ENCODE results near the gene TMED7. TPM values are rescaled to one million over a fixed set of nuclear protein-coding genes. Genes with fewer than 3 reads are reported as not detected.

TMED7 gene
- total RNA-seq = 250 and 283 TPM in 2 replicates

DNA sequence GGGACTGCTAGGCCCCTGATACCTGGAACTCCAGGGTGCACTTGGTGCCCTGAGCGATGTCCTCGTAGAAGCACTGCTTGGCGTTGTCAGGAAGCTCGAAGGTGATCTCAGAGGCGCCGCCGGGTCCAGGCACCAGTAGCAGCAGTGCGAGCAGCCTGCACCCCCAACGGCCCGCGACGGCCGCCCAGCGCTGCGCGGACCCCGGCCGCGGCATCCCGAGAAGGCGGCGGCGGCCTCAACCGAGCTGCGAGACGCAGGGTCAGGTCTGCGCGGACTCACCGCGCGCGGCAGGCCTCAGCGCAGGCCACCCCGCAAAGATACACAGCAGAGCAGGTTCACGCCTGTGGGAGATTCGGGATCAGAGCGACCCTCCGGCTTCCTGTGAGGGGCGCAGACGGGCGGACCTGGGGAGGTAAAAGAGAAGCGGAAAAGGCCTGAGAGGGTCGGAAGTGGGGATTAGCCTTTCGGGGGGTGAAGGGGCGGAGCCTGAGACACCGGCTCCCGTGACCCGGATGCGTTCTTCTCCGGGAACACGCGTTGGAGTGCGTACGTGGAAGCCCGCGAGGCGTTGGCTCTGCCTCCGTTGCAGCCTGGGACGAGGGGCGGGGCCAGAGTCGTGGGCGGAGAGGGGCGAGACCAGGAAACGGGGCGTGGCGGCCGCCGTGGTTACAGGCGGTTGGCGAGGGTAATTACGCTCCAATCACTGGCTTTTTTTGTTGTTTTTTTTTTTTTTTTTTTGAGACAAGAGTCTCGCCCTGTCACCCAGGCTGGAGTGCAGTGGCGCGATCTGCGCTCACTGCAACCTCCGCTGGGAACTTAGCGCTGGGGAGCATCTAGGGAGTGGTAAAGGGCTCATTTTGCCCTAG, at the start of gene TMED7:
TSS of gene TMED7 (minus strand) at position 458 of the 866 bp plus-strand sequence. CDS start at position 214, 244 bp downstream.

DNA sequence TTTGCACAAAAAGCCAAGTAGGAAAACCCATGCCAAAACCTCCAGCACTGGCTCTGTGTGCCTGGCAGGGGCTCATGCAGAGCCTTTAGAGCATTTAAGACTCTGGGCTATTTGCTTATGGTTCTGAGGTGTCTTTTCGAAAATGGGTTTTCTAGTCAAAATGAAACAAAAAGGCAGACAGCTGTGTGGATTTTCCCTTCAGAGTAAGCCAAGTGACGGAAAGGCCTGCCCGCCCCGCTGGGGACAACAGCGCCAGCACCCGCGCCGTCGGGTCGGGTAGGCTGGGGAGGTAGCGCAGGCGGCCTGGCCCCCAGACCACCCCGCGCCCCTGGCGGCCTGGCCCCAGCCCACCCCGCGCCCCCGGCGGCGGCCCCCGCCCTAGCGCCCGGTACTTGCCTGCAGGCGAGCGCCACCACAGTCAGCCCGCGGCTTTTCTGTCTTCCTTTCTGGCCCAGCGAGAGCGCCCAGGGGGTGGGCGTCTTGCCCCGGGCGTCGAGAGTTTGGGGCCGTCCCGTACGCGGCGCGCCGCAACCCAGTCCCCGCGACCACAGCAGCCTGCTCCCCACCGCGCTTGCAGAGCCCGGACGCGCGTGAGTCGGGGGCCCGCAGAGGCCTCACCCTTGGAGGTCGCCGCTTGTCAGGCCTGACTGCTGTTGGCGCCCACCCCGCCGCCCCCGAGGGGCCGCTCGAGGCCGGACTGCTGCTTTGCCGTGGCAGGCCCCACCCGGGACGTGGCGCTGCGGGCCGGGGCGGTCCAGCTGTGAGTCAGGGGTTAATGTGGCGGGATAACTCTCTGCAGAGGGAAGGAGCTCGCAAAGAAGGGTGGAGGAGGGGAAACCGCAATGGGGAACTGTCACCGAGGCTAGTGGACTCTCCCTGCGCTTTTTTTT, 23.9 kb downstream of the TMED7 start, which contains the start of gene TICAM2:
TSS of gene TICAM2 (minus strand) at position 779 of the 890 bp plus-strand sequence. CDS start 21,223 bp downstream, outside the sequence.

Other genes starting within 250 kb of the TMED7 start
- gene FEM1C, start 81.3 kb downstream of the TMED7 start, total RNA-seq = 14.0 and 17.8 TPM in 2 replicates
- gene TICAM2, start 23.6 kb downstream of the TMED7 start, total RNA-seq = 1.1 and 9.7 TPM in 2 replicates
- gene CDO1, start 190.6 kb upstream of the TMED7 start, total RNA-seq = 1.3 and 6.0 TPM in 2 replicates
- gene ATG12, start 215.5 kb upstream of the TMED7 start, total RNA-seq = 67.3 and 86.9 TPM in 2 replicates
- 84.7 and 96.2 TPM in 2 replicates for gene AP3S1, start 215.9 kb upstream of the TMED7 start, total RNA-seq

Data from placental pericyte (primary cell).